HG03442 (cell line): ENCODE measurements around the gene GPR161.
A peak's percentile ranks its signal among the peaks of the same experiment; 100 is the strongest.

ENCODE experiments used
- ATAC-seq: cut with Tn5 transposase; IDR thresholded peaks from one replicate; pipeline ENCODE4 v1.9.1; 2021; ENCODE audit warnings: mild to moderate bottlenecking, moderate library complexity; ENCODE audit not compliant: unreplicated experiment

GPR161 gene

DNA sequence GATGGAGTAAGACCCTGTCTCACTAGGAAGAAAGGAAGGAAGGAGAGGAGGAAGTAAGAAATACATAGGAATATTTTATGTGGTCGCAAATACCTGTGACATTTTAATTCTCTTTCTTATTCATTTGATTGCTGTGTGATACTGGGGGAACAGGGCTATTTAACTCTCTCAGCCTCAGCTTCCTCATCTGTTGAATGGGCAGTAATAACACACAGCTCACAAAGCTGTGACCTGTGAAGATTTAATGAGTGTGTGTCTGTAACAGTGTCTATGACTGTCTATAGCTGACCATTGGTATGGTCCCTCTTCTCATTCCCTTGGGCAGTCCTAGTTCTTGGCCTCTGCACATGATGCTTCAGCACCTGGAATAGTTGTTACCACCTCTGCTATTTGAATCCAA, 13.6 kb upstream of the GPR161 start:
- no peak for ATAC-seq

DNA sequence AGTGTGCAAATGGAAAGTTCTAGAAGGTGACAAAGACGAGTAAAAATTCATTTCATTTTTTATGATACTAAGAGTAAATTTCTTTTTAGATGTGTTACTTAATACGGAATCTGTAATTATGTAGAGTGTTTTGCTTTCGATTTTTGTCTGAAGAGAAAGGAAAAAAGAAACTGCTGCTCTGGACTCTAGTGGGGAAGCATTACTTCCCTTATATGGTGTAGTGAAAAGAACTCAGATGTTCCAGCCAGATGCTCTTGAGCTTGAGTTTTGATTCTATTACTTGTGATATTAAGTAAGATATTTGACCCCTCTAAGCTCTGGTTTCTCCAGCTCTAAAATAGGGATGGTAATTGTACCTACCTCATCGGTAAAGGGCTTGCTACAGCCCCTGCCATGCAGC, 12.2 kb upstream of the GPR161 start:
- peak; percentile 58 for ATAC-seq

DNA sequence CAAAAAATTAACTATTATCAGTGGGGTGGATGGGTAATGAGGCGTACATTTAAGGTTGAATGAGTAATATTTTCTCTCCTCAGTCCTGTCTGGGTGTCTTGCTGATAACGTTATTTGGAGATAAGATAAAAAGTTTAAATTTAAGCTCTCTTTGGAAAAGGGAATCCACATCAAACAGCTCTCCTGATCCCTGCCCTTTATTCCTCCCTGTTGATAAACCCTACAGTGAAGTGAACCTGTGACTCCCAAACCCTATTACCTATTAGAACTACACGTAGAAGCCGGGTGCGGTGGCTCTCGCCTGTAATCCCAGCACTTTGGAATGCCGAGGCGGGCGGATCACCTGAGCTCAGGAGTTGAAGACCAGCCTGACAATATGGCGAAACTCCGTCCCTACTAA, 9.9 kb upstream of the GPR161 start:
- no peak for ATAC-seq

DNA sequence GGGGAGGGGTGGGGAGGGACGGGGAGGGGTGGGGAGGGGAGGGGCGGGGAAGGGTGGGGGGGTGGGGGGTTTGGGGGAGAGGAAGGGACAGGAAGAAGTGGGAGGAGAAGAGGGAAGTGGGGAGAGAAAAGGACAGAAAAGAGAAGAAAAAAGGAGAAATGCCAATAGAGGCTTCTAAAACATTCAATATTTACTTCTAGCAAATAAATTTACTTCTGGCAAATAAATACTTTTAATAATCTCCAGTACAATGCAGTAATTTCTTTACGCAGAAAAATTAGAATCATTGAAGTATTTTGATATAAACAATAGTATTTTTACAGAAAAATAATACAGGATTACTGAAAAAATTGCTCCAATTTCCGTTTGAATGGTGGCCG, 9.4 kb upstream of the GPR161 start:
- no peak for ATAC-seq

DNA sequence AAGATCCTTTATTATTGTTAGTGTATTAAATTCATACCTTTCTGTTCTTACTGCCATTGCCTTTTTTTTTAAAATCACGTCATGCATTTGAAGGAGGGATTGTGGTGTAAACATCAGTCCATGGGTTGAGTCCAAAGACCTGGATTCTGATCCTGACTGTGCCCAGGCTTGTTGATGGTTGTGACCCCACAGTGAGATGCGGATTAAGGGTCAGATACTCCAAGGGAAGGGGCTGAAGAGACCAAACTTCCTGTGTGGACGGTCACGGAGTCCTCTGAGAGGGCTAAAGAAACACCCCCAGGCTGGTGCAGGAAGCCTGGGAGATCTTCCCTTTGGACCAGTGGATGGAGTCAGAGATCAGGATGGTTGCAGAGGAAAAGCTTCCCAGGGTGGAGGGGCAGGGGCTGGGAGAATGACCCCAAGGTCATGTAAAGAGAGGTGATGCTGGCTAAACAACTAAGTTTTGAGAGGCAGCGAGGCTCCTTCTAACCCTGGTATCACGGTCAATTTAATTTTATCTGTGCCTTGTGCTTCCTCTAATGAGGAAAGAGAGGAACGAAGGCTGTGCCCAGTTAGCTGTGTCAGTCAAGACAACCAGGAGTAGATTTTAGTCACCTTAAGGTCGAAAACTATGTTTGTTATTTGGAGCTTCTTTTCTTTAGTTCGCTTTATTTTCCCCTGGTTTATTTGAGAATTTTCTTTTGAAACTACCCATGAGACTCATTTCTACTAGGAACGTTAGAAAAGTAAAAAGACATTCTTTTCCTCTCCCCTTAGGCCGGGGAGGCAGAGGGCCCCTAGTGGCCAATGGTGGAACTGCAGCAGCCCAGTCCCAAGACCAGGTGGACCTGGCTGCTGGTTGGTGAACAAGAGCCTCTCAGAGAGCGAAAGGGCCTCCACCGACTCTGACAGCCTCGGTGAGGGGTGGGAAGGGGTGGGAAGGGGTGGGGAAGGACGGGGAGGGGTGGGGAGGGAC, 8.7 kb upstream of the GPR161 start:
- ATAC-seq = peak; percentile 96

DNA sequence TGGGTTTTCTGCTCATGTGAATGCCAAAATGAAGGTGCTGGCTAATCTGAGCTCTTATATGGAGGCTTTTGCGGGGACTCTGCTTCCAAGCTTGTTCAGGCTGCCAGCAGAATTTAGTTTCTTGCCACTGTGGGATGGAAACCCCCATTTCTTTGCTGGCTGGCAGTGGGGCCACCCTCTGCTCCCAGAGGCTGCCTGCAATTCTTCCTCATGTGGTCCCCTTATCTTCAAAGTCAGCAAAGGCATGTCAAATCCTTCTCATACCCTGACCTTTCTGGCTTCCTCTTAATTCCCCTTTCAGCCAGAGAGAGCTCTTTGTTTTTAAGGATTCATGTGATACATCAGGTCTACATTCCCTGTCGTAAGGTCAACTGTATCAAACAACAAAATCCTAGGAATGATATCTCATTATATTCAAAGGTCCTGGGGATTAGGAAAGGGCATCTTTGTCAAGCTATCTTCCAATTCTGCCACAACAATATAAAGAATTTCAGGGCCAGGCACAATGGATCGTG, 5.2 kb upstream of the GPR161 start:
- no peak for ATAC-seq

DNA sequence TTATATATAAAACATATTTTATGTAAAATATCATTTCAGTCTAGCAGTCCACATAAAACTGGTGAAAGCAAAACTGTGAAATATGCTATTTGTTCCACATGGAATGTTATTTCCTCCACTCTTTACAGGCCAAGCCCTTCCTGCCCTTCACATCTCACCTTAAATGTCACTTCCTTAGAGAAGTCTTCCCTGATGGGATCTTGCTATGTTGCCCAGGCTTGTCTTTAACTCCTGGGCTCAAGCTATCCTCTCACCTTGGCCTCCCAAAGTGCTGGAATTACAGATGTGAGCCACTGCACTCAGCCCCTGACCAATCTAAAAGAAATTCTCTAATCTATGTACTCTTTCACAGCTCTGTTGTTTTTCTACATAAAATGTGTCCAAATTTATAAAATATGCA, 2.3 kb upstream of the GPR161 start:
- ATAC-seq = no peak

DNA sequence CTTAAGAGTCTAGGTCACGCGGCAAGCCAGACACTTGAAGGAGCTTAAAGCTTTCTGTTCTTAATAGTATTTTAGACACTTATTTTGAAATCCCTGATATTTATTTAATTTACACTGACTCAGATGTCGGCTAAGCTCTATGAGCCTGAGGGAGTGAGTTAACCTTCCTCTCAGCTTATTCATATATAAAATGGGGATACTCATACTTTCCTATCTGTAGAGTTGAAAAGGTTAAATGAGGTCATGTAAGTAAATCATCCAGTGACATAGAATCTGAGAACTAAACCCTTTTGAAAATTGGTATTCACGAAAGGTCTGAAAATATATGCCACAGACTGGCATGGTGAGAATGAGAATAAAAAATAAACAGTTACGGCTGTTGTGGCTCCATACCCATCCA, 1.4 kb upstream of the GPR161 start:
- no peak for ATAC-seq

DNA sequence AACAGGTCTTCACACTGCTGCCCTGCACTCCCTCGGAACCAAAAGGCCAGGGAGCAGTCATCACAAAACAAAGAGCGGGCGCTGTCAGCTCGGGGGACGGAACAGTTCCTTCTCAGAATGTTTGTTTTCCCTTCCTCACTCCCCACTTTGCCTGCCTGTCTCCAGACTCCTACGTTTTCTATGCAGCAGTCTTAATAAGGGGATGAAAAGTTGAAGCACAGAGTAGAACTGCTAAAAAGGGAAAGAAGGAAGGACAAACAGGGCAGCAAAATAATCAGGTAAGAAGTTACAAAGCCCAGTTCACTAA, 738 bp upstream of the GPR161 start:
- no peak for ATAC-seq

DNA sequence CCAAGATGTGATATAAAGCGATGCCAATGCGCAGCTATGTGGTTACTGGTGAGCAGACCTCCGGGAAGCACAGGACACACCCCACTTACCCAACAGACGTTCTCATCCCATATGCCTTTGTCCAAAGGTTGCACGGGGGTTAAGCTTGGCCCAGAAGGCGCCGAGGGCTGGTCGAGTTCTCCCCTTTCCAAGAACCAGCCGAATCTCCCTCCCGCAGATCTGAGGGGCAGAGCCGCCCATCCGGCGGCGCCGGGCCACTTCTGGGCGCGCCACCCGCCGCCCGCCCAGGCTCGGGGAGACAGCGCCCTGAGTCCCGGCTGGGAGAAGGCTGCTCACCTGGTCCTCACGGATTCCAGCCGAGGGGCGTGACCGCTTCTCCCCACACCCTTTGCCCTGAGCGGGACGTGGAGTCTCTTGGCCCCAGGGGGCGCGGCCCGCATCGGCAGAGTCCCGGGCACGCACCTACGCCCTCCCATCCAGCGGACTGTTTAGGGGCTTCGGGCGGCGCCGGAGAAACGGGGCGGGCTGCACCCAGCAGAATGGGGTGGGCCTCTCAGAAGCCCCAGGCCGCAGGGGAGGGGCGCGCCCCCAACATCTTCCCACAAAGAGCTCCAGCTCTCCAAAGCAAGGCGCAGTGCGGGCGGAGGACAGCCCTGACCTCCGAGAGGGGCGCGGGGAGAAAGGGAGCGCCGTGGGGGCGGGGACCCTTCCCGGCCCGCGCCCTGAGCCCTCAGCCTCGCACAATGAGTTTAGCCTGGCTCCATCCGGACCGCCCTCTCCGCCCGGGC, 615 bp downstream of the GPR161 start:
- ATAC-seq = no peak

DNA sequence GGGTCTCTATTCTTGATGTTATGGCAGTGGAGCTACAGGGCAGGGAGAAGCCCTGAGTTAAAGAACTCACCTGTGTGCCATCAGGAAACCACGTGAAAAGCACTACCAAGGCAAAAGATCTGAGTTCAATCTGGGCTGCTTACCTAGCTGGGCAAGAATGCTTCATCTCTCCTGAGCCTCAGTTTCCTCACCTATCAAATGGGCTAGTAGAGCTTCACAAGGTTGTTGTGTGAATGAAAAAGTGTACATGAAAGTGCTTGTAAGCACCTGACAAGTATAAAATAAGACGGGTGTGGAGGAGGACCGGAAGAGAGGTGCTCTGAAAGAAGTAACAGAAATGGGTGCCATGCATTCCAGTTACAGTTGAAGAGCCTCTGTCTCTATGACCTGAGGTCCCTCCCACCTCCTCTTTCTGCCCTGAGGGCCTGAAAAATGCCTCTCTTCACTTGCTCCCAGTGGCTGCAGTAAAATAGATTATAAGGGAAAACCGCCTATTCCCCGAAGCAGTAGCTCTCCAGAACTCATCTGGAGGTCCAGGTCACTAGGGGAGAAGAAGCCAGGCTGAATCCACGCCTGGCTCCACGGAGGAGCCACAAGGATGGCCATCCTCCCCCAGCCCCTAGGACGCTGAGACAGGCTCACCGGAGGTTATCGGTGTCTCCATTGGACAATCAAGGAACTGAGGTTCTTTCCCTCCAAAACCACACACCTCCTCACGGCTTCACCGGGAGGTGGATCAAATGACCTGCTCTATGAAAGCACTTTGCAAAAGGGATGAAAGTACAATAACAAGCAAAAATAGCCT, 1.4 kb downstream of the GPR161 start:
- ATAC-seq = no peak

DNA sequence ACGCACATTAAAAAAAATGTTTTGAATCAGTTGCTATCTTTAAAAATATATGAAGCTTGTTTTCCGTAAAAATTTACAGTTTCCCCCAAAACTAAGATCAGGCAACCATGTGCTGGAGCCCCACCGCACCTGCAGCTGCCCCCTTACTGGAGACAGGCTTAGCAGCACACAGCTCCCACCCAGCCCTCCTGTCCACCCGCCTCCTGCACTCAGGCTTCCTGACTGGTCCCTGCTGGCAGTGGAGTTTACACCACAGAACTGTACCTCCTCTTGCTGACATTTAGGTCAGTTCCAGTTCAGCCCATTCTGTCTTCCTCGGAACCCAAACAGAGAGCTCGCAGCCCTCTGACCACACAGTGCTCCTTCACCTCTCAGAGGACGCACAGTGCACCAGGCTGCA, 2.1 kb downstream of the GPR161 start:
- ATAC-seq = no peak

DNA sequence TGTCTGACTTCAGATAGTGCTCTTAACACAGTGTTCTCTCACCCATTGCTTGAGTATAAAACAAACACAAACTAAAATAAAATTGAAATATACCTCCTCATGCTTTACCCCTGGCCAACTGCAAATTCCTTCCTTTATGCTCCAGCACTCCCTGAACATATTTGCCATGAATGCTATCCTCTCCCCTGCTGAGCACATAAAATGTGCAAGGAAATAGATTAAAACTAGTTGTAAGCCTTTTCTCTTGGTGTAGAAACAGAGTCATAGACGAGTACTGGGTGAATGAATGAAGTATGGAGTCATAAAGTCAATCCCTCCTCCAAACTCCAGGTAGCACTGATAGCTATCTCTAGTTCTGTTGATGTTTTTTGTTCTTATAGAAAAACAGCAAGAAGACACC, 2.6 kb downstream of the GPR161 start:
- no peak for ATAC-seq

DNA sequence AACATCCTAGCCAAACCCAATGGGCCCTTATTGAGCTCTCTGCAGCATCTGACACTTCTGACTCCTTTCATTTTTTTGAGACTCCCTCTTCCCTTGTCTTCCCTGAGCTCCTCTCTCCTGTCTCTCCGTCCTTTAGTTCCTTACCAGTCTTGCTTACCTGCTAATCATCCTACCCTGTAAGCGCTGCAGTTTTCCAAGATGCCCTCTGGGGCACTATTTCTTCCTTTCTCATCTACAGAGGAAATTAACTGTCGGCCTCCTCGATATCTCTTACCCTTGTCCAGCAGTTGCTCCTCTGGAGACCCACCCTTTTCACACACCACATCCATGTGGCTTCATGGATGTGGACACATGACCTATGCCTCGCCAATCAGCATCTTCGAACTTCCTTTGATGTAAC, 6.8 kb downstream of the GPR161 start:
- ATAC-seq = no peak

DNA sequence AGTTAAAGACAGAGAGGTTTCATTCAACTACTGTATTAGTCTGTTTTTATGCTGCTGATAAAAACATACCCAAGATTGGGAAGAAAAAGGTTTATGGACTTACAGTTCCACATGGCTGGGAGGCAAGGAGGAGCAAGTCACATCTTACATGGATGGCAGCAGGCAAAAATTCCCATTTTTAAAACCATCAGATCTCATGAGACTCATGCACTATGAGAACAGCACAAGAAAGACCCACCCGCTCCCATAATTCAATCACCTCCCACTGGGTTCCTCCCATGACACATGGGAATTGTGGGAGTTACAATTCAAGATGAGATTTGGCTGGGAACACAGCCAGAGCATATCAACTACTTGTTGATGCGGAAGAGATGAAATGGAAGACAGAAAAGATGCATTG, 9.2 kb downstream of the GPR161 start:
- ATAC-seq = no peak

DNA sequence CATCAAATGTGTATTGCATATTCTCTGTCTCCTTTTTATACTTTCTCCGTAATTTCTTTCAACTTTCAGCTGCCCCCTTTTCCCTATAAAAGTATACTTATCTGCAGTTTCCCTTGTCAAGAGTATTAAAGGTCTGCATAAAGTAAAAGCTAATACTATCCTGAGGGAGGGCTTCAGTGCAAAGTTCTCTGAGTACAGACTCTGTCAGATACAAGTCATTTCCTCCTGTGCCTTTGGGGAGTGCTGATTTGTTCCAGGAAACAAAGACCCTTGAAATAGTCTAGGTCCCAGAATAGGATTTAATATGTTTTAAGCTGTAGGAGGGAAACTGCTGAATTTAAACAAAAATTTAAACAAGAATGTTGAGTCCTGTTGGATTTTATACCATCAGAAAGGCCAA, 11.7 kb downstream of the GPR161 start:
- ATAC-seq = no peak

DNA sequence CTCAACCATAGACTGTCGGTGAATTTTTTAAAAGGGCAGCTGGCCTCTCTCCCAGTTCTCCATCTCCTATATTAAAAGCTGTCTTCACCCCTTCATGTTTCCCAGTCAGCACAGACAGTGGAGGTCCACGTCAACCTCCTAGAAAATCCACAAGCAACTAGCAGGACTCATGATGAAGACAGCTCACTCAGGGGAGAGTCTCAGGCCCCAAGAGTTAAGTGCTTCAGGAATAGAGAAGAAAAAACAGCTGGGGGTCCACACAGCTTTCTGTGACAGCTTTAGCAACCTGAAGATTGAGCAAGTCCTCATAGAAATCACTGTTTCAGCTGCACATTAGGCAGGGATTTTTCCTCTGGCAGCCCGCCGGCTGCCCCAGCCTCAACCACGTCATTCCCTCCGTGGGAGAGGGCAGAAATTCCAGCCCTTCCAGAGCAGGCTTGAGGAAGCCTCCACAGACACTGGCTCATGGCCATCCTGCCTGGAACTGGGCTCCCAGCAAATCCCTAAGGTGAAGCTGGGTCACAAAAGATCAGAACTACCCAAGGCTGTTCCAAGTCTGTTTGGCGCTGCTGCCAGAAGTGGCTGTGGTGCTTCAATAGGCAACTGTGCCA, 15.2 kb downstream of the GPR161 start:
- no peak for ATAC-seq

DNA sequence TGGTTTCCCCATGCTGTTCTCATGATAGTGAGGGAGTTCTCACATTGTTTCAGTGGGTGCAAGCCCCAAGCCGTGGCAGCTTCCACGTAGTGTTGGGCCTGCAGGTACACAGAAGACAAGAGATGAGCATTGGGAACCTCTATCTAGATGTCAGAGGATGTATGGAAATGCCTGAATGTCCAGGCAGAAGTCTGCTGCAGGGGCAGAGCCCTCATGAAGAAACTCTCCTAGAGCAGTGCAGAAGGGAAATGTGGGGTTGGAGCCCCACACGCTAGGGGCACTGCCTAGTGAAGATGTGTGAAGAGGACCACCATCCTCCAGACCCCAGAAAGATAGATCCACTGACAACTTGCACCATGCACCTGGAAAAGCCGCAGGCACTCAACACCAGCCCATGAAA, 17.0 kb downstream of the GPR161 start:
- ATAC-seq = no peak

DNA sequence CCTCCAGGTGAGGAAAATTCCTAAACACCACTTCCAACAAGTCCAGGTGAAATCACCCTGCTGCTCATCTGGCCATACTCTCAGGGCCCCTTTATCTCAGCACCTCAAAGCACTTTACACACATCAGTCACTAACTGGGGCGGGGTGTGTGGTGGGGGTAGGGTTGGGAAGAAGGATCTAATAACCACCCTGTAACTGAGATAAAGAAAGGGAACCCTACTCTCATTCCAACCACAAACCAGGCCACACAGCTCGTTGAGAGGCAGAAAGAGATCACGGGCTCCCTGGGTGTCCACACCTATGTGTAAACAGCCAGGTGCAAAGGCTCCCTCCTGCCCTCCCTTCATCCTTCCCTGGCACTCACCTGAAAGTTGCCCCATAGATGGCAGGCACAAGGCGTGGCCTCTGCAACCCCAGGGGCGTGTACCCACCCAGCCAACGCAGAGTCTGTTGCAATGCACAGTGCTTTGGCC, 20.4 kb downstream of the GPR161 start:
- no peak for ATAC-seq

DNA sequence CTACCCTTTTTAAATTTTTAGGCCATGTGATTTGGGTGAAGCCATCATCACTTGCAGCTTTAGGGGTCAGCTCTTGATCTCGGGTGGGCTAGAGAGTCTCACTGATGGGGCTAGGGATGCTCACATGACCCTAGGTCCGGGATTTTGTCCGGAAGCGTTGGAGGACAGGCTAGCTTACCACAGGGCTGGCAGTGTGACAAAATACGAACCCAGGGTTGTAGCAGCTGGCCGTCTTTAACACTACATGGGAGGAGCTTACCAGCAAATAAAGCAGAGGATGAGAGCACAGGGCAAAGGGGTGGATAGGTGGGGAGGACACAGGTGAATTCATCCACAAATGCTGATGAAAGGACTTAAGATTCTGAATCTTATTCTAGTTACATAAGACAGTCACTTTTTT, 21.9 kb downstream of the GPR161 start:
- no peak for ATAC-seq
